SKM-1 treated with dmso at 0.1 percent for 144 hours (cell line): ENCODE results near the gene DPP4.

Experiments
- DNase-seq: peaks from one replicate; lab custom pipeline; 2025; ENCODE audit not compliant: unreplicated experiment; lab: John Stamatoyannopoulos, UW

DPP4 gene

DNA sequence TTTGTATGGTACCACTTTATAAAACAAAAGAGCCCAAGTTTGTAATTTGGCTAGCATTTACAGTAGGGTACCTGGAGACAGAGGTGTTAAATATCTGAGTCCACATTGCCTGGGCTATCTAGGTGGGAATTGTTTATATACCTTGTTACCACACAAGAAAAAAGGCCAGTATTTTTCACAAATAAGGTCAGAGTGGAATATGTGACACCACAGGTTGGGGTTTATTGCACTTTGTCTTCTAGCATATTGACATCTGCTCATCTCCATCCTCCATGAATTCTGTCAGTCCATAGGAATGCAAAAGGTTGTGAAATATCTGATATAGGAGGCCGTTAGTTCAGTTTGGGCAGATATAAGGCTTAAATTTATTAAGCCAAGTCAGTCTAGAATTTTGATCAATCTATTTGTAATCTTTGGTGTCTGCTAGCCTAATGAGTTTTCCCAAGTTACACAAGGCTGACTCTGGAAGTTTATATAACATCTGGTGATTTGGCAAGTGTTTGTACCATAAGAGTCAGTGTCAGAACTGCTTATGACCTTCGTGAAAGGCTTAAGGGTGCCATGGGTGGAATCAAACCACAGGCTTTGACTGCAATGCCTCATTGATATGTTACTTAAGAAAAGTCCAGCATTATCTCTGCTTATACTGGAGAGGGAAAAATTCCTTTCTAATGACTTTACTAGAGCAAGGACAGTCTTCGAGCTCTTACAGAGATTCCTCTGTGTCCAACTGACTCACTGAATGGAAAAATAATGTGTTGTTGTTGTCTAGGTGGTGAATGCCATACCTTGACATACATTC is 11.3 kb upstream of the DPP4 start:
- DNase-seq, result no peak

- DNase-seq, result no peak
These were observed 10.5 kb upstream of the DPP4 start for GRCh38 chr2:162084536-162084935.

GRCh38 chr2:162082681-162083080 is 8.7 kb upstream of the DPP4 start:
- DNase-seq, result no peak

DNA sequence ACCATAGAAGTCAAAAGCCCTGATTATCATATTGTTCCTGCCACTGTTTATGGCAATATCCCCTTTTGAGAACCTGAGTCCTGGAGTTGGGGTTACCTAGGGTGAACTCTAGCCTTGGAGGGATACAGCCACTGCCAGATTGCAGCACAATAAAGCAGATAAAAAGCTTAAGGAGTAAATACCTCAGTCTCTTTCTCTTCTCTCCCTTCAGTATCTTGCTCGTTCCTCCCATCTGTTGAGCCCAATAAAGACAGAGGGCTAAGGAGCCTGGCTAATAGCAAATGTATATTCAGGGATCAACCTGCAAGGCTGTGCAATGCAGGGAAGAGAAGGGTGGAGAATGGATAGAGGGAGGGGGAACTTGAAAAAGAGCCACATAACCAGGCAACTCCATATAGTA is 8.0 kb upstream of the DPP4 start:
- DNase-seq, result no peak

- no peak for DNase-seq
These were observed 5.5 kb upstream of the DPP4 start for GRCh38 chr2:162079514-162079913.

GRCh38 chr2:162075689-162076132 is 1.7 kb upstream of the DPP4 start:
- no peak for DNase-seq

DNA sequence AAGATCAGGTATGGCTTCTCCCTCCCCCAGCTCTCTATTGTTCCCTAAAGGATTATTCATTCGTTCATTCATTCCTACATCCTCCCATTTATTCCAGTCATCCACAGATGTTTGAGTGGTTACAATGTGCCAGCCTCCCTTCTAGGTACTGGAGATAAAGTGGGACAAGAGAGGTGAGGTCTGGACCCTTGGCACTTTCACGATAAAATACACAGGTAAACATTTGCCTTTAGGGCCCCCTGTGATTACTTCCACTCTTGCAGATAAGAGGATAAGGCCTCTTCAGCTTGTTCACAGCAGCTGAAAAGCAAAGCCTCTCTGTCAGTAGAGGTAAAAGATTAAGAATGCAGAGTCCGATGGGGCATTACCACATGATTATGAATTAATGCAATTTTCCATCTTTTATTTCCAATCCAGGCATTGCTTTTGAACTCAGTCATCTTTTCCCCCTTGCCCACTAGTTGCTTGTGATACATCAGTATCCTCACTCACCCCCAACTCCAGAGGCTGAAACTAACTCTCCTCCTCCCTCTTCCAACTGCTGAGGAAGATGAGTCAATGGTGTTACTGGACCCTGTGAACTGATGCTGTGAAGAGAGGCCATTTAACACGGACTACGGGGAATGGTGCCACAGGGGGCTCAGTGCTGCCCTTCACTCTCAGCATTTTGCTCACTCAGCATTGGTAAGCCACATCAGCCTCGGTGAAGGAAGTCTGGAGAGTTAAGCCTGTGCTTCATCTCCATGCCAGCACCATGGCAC is 1.1 kb upstream of the DPP4 start:
- DNase-seq, result no peak

DNA sequence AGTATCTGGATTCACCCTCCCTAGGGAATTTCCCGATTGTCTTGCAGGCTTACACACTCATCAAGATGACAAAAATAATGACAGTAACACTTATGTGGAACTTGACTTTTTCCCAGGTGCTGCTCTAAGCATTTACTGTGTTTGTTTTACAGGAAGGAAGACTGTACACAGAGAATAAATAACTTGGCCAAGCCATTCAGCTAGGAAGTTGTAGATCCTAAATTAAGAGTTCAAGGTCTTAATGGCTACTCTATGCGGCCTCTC is 549 bp upstream of the DPP4 start:
- no peak for DNase-seq

DNA sequence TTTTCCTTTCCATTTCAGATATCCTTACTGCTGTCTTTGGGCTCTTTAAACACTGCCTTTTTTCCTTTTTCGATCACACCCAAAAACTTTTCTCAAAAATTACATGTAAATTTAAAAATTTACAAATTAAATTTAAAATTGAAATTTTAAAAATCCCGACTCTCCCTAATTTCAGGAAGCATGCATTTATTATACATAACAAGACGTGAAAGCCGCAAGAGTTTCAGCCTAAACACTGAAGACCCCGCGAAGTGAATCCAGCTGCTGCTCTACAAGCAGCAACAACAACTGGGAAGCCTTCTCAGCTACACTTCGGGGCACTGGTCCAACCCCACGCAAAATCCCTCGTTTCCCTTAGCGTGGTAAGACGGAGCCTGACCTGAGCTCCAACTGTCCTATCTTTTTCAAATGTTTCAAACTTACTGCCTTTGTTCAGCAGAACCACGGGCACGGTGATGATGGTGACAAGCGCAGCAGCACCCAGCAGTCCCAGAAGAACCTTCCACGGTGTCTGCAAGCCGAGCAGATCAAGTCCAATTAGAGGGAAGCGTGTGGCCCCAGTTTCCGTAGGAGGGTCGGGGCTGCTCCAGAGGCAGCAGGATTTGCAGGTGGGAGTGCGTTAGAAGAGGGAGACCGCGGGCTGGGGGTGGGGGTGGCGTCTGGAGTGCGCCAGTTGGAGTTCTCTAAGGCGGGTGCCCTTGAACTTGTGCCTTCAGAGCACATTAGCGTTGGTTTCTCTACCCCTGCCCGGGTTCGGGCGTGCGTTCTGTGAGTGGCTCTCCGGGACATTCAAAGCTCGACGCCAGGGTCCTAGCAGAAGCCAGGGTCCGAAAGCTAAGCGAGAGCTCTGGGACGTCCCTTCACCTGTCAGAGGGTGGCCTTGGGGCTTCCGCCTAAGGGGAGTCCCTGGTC is 783 bp downstream of the DPP4 start:
- DNase-seq, result no peak

DNA sequence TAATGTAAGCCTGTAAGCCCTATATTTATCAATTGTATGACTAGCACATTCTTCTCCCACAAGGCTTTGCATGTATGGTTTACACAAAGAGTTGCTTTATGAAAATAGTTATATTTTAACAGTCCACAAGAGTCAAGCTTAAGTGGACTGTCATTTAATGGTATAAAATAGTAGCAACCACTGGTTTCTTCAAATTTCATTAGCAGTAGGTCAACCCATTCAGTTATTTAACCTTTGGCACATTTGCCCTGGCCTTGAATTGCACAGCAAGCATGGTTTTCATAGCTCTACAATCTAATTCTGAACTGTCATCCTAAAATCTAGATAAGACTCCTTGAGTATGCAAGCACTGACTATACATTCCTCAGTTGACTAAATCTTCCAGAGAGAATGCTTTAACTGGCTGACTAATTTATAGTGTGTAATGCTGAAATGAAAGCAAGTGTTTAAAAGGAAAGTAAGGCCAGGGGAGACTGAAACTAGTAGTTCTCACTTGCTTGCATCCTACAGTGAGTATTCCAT is 1.8 kb downstream of the DPP4 start:
- no peak for DNase-seq

DNA sequence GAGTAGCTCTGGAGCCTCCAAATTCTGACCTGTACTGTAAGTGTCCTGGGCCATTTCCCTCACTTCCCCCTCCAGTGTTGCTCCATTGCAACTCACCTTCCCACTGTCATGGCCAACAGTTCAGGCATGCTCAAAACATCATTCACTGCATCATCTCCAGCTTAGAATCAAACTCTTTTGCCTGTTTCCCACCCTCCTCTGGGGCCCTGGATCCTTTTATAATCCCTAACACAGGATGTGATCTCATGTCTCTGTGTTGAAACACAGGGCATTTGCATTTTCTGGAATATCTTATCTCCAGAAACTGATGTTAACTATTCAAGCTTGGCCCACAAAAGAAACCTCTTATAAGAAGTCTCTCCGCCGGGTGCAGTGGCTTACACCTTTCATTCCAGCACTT is 3.0 kb downstream of the DPP4 start:
- no peak for DNase-seq

DNA sequence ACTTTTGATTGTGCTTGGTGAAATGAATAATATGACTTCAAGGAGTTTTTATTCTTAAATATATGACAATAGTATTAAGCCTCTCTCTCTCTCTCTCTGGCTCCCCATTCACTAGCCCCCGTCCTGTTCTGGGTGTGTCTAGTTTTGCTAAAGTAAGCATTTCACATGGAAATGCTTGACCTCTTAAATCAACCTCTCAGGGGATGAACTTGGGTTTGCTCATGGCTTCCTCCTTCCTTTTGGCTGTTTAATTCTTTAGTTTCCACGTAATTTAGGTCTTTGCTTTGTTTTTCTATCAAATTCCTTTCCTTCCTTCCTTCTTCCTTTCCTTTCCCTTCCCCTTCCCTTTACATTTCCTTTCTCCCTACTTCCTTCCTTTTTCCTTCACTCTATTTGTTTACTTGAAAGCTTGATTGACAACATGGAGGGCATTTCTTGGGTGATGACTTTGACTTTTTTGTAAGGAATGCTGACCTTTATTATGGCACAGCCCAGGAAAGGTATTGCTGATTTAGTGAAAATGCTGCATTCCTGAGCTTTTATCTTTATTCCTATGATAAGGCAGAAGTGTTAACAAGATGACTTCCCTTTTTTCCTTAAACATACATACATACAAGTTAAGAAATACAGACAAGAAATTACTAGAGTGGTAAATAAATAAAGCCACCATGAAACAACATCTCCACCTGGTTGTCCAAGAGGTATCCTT is 3.6 kb downstream of the DPP4 start:
- no peak for DNase-seq

- no peak for DNase-seq
These were observed 4.6 kb downstream of the DPP4 start for GRCh38 chr2:162069267-162069903.

- no peak for DNase-seq
These were observed 6.4 kb downstream of the DPP4 start for GRCh38 chr2:162067596-162067995.

DNA sequence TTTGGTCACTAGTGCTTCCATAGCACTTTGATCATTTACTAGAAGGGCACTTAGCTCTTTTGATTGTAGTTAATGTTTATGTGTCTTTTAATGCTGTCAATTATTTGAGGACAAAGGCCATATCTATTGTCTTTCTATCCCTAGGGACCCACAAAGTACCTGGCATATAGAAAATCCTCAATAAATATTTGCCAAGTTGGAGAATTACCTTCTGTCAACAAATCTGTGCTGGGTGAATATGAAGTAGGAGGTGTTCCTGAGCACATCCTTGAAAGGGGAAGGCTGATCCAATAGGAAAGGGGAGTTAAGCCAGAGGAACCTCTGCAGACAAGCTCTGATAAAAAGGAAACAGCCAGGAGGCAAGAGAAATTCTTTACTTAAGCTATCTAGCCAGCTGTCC is 8.2 kb downstream of the DPP4 start:
- no peak for DNase-seq

GRCh38 chr2:162063899-162064298 is 10.1 kb downstream of the DPP4 start:
- no peak for DNase-seq

- no peak for DNase-seq
These were observed 10.7 kb downstream of the DPP4 start for GRCh38 chr2:162063281-162063680.

DNA sequence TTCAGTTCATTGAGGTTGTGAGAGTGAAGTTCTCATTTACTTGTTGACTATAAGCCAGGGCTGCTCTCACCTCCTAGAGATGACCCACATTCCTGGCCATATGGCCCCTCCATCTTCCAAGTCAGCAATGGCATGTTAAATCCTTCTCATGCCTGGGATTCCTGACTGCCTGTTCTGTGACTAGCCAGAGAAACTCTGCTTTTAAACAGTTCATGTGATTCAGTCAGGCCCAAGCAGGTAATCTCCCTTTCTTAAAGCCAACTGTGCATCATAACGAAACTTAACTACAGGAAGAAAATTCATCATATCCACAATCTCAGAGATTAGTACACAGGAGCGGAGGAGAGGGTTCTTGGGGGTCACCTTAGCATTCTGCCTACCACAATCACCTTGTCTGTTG is 11.5 kb downstream of the DPP4 start:
- no peak for DNase-seq

DNA sequence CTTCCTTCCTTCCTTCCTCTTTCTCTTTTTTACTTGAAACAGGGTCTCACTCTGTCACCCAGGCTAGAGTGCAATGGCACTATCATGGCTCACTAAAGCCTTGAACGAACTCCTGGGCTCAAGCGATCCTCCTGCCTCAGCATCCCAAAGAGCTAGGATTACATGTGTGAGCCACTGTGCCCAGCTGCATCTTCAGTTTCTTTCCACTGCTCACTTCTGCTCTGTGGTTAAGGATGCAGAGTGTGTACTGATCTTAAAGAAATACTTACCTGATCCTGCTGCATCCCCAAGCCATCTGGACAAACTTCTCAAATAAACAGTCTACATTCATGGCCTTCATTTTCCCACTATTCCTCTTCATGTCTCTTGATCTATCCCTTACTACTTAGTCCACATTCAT is 13.0 kb downstream of the DPP4 start:
- no peak for DNase-seq

DNA sequence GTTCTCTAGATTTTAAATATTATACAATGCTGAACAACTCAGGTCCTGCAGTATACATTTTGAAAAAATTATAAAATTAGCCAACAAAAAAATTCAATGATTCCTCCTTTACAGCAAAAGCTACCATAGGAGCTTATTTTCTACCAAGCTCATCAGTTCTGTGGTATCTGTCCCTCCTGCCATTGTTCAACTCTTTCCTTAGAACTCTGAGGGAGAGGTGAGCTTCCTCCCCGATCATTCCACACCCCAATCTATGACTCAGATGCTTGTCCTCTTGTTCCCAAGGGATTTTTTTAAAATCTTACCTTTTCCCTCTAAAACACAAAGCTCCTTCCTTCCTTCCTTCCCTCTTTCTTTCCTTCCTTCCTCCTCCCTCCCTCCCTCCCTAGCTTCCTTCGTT is 13.5 kb downstream of the DPP4 start:
- DNase-seq, result no peak
